GM19240 (cell line): Measurements from ENCODE around the gene HOXA6.

ENCODE experiments used
- DNase-seq: peaks from one replicate; pipeline ENCODE4 v3.0.0; 2011; ENCODE audit warnings: low spot score; ENCODE audit not compliant: insufficient read length

Gene HOXA6

DNA sequence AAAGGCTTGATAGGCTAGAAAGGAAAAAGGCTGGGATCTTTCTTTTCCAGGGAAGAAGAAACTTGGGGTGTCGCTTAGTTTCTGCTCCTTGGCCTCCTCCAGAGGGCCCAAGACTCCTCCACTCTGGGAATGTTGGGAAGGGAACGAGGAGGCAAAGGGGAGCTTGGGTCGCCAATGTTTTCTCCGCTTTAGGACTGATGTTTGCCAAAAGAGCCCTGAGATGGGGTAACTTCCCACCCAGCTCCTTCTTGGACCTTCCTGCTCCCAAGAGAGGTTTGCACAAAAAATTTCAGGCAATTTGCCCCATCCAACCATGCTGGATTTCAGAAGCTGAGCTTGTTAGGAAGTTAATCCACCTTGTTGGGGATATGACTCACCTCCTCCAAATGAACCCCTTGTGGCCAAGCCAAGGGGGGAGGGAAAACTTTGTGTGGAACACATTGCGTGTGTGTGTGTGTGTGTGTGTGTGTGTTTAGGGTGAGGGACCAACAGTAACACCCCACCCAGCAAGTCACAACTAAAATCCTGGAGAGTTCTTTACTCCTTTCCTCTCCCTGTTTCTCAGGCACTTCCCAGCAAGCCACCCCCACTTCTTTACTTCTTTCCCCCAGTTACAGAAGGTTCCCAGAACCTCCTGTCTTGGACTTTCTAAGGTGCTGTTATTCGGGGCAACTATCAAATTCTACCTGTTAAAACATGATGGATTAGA lies 36.4 kb downstream of the HOXA6 start:
- no peak for DNase-seq

- DNase-seq = no peak
Observed at GRCh38 chr7:27110186-27111031, 37.2 kb downstream of the HOXA6 start.

GRCh38 chr7:27109466-27110185 lies 37.9 kb downstream of the HOXA6 start:
- no peak for DNase-seq

GRCh38 chr7:27108390-27109127 lies 39.0 kb downstream of the HOXA6 start:
- DNase-seq = no peak

GRCh38 chr7:27107391-27108381 lies 39.9 kb downstream of the HOXA6 start:
- no peak for DNase-seq

DNA sequence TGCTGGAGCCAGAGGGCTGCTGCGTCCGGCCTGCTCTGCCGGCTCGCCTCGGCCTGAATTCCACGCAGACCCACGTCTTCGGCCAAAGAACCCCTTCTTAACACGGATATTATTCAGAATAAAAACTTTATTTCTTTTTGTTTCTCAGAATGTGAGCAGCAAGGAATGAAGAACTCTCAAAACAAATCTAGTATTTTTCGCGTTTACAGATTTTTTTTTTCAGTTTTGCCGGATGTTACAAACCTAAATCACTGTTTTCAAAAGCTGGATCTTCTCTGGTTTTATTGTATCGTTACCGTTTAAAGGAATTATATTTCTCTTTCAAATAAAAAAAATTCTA lies 40.7 kb downstream of the HOXA6 start:
- DNase-seq = no peak

GRCh38 chr7:27106181-27106900 lies 41.2 kb downstream of the HOXA6 start:
- DNase-seq = no peak

GRCh38 chr7:27105301-27106031 lies 42.1 kb downstream of the HOXA6 start:
- DNase-seq = no peak

- no peak for DNase-seq
Observed at GRCh38 chr7:27104341-27105058, 43.1 kb downstream of the HOXA6 start.

DNA sequence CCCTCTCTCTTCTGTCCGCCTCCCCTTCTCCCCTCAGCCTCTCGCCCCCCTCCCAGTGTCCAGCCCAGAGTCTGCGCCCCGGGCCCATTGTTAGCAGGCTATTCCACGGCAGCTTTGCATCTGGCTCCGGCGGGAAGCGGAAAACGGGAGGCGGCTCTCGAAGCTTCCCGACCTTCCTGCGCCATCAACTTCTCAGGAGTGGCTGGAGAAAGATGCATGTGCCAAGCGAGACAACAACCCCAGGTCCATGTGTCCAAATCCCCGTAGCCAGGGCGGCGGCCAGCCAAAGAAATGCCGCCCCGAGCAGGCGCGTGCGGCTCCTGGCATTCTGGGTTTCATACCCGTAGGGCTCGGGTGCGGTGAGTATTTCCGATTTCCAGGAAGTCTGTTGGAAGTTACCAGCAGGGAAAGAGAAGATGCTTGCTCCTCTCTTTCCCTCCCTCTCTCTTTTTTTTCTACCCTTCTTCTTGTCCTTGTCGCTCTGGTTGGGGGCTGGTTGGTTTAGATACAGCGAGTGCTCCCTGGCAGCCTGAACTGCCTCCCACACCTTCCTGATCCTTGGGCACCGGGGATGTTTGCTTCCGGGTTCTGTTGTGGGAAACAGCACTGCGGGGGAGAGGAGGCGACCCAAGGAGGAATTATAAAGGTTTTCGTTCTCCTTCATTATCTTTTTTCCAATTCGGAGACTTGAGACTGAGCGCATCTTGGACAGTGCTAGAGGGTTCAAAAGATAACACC lies 43.9 kb downstream of the HOXA6 start:
- DNase-seq = no peak

DNA sequence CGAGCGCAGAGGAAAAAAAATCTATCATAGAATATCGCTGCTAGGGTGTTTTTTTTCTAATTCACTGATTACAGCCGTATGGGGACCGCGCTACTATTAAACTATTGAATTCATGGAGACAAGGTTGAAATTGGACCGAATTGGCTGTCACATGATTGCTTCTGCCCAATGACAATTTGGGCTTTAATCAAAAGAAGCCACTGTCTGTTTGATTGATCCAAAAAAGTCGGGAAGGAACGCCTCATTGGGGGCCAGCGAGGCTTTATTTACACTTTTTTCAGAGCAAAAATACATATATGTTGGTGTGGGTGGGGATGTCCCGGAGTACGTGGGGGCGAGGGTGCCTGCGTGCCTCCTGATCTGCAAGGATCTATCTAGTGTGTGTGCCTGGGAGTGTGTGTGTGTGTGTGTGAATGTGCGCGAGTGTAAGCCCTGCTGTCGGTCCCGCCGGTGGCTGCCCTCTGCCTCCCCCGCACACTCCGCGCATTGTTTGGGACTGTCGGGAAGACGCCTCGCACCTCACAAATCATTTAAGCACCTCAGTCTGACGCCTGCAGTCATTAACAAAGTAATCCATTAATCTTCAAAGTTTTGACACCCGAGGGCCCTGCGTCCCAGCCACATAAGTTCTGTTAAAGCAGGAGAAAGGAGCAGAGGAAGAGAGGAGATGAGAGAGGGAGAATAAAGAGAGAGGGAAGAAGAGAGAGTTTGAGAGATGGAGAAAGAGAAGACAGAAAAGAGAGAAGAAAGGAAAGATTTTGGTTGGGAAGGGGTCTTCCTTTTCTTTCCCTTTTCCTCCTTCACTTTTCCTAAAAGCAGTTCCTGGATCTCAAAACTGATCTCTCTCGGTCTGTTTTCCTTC lies 44.8 kb downstream of the HOXA6 start, which contains the start of gene HOXA2:
TSS of gene HOXA2 (minus strand) at position 103 of the 862 bp plus-strand sequence. CDS start 183 bp downstream, outside the sequence.
- DNase-seq = no peak

GRCh38 chr7:27101957-27102580 lies 45.5 kb downstream of the HOXA6 start:
- no peak for DNase-seq

DNA sequence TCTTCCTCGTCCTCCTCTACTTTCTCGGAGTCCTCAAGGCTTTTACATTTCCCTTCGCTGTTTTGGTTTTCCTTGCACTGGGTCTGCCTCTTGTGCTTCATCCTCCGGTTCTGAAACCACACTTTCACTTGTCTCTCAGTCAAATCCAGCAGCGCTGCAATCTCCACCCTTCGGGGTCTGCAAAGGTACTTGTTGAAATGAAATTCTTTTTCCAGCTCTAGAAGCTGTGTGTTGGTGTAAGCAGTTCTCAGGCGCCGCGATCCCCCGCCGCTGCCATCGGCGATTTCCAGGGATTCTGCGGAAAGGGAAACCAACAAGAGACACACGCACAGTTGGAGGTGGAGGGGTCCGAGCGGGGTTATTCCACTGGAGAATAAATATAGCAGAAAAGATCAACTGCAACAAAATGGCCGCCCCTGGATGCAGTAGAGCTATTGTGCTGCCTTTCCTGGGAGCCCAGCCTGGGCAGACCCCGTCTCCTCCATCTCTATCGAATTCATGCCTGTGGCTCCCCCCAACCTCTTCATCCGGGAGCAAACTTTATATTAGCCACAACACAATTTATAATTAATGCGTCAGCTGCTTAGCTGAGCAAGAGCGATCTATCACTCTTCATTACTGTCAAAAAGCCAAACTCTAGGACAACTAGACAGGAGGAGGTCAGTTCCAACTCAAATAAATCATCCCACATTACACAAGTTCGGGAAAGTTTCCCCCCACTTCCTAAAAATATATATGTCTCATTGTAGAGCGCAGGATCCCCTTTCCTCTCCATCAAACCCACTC lies 46.2 kb downstream of the HOXA6 start:
- no peak for DNase-seq

GRCh38 chr7:27100694-27101170 lies 46.8 kb downstream of the HOXA6 start:
- DNase-seq = no peak
